Measurements from ENCODE around the gene SRSF10.
A peak's percentile ranks its signal among the peaks of the same experiment; 100 is the strongest.
"Not testable (repeated sequence)": the region's sequence is repeated elsewhere in the genome, so short reads cannot be mapped to it uniquely, and the experiment has no call there.

SRSF10 gene

GRCh38 chr1:23996700-23997229 is 16.6 kb upstream of the SRSF10 start:
- no peak for DNase-seq

- DNase-seq = no peak
These were observed 15.3 kb upstream of the SRSF10 start for GRCh38 chr1:23995431-23995837.

- DNase-seq = not testable (repeated sequence)
These were observed 11.9 kb upstream of the SRSF10 start for GRCh38 chr1:23992011-23992410.

- DNase-seq = no peak
These were observed 9.1 kb upstream of the SRSF10 start for GRCh38 chr1:23989263-23989662.

GRCh38 chr1:23987038-23987437 is 6.9 kb upstream of the SRSF10 start:
- DNase-seq = not testable (repeated sequence)

GRCh38 chr1:23984417-23985186 is 4.5 kb upstream of the SRSF10 start:
- no peak for DNase-seq

GRCh38 chr1:23980728-23981070 is 572 bp upstream of the SRSF10 start:
- no peak for DNase-seq

GRCh38 chr1:23979387-23979880 is 693 bp downstream of the SRSF10 start:
- no peak for DNase-seq

- DNase-seq = no peak
These were observed 1.3 kb downstream of the SRSF10 start for GRCh38 chr1:23978805-23979204.

- DNase-seq = no peak
These were observed 2.3 kb downstream of the SRSF10 start for GRCh38 chr1:23977854-23978191.

GRCh38 chr1:23977187-23977853 is 2.8 kb downstream of the SRSF10 start:
- no peak for DNase-seq

GRCh38 chr1:23967871-23968270 is 12.3 kb downstream of the SRSF10 start:
- no peak for DNase-seq

- no peak for DNase-seq
These were observed 13.1 kb downstream of the SRSF10 start for GRCh38 chr1:23966973-23967493.

- peak; percentile 16 for DNase-seq
These were observed 15.1 kb downstream of the SRSF10 start for GRCh38 chr1:23964790-23965740.

GRCh38 chr1:23964235-23964668 is 15.9 kb downstream of the SRSF10 start:
- no peak for DNase-seq

GRCh38 chr1:23963617-23964234 is 16.4 kb downstream of the SRSF10 start:
- no peak for DNase-seq

GRCh38 chr1:23960291-23961020 is 19.7 kb downstream of the SRSF10 start:
- peak; percentile 76 for DNase-seq

- DNase-seq = peak; percentile 99
These were observed 20.5 kb downstream of the SRSF10 start, which contains the start of gene PNRC2 for GRCh38 chr1:23959461-23960290. Gene PNRC2, plus strand, starts transcription at chr1:23959828. Its CDS starts 1,630 bp downstream, at chr1:23961458.

- DNase-seq = peak; percentile 93
These were observed 21.2 kb downstream of the SRSF10 start for GRCh38 chr1:23958810-23959460.
